ENCODE results near the gene GRID2.

Gene GRID2

GRCh38 chr4:93018806-93019205 is 715.0 kb downstream of the GRID2 start:
- Histone ChIP-seq H3K4me2 (ENCODE audit: low read length) (no peak overlapping the region), H3K36me3 (ENCODE audit: control insufficient read depth, insufficient read depth, low read length) (no peaks in the 10 kb centered on the region), H3K4me3 (ENCODE audit: low read depth, low read length) (no peak overlapping the region), H3K9me3 (ENCODE audit: control insufficient read depth, low read length) (no peaks in the 10 kb centered on the region), H3K4me1 (no peaks in the 10 kb centered on the region), H3K27me3 (ENCODE audit: control insufficient read depth, insufficient read depth, low read length) (no peaks in the 10 kb centered on the region), H3K79me2 (no peaks in the 10 kb centered on the region), H2AFZ (no peak overlapping the region), H3K27ac (no peak overlapping the region), H3K9ac (no peak overlapping the region)
- no peak for TF ChIP-seq CTCF (IDR thresholded peaks at IDR 0.05)

- no peaks in the 10 kb centered on the region for H3K79me2 ChIP-seq
- no peak overlapping the region for H3K27ac ChIP-seq
These were observed 726.0 kb downstream of the GRID2 start for GRCh38 chr4:93029769-93030168.

GRCh38 chr4:93030670-93031069 is 726.9 kb downstream of the GRID2 start:
- no peak for TF ChIP-seq CTCF (IDR thresholded peaks at IDR 0.05)
- no peaks in the 10 kb centered on the region for H3K36me3 ChIP-seq (ENCODE audit: control insufficient read depth, insufficient read depth, low read length)
- no peak overlapping the region for H3K4me3 ChIP-seq (ENCODE audit: low read depth, low read length)
- H3K9me3 ChIP-seq (ENCODE audit: control insufficient read depth, low read length), result no peaks in the 10 kb centered on the region
- no peaks in the 10 kb centered on the region for H3K4me1 ChIP-seq
- no peak overlapping the region for H3K4me2 ChIP-seq (ENCODE audit: low read length)
- no peaks in the 10 kb centered on the region for H3K79me2 ChIP-seq
- no peak overlapping the region for H3K27ac ChIP-seq
- no peak overlapping the region for H2AFZ ChIP-seq
- no peak overlapping the region for H3K9ac ChIP-seq
- H3K27me3 ChIP-seq (ENCODE audit: control insufficient read depth, insufficient read depth, low read length), result no peaks in the 10 kb centered on the region

More at GRCh38 chr4:93029769-93030168, 726.0 kb downstream of the GRID2 start:
- H3K9me3 ChIP-seq (ENCODE audit: control insufficient read depth, low read length), result no peaks in the 10 kb centered on the region
- no peak overlapping the region for H2AFZ ChIP-seq
- no peaks in the 10 kb centered on the region for H3K27me3 ChIP-seq (ENCODE audit: control insufficient read depth, insufficient read depth, low read length)
- H3K4me2 ChIP-seq (ENCODE audit: low read length), result no peak overlapping the region
- no peak for TF ChIP-seq CTCF (IDR thresholded peaks at IDR 0.05)
- no peak overlapping the region for H3K9ac ChIP-seq
- no peaks in the 10 kb centered on the region for H3K4me1 ChIP-seq
- no peak overlapping the region for H3K4me3 ChIP-seq (ENCODE audit: low read depth, low read length)
- H3K36me3 ChIP-seq (ENCODE audit: control insufficient read depth, insufficient read depth, low read length), result no peaks in the 10 kb centered on the region

- Histone ChIP-seq H3K79me2 (no peaks in the 10 kb centered on the region), H2AFZ (no peak overlapping the region), H3K27ac (no peak overlapping the region), H3K9ac (no peak overlapping the region), H3K4me3 (ENCODE audit: low read depth, low read length) (no peak overlapping the region), H3K27me3 (ENCODE audit: control insufficient read depth, insufficient read depth, low read length) (no peaks in the 10 kb centered on the region), H3K4me2 (ENCODE audit: low read length) (no peak overlapping the region), H3K9me3 (ENCODE audit: control insufficient read depth, low read length) (no peaks in the 10 kb centered on the region), H3K36me3 (ENCODE audit: control insufficient read depth, insufficient read depth, low read length) (no peaks in the 10 kb centered on the region), H3K4me1 (no peaks in the 10 kb centered on the region)
- no peak for TF ChIP-seq CTCF (IDR thresholded peaks at IDR 0.05)
These were observed 727.8 kb downstream of the GRID2 start for GRCh38 chr4:93031431-93032098.

- no peak overlapping the region for H3K4me3 ChIP-seq (ENCODE audit: low read depth, low read length)
- H3K4me2 ChIP-seq (ENCODE audit: low read length), result no peak overlapping the region
- no peak overlapping the region for H2AFZ ChIP-seq
- no peak overlapping the region for H3K27ac ChIP-seq
- no peaks in the 10 kb centered on the region for H3K79me2 ChIP-seq
- no peaks in the 10 kb centered on the region for H3K4me1 ChIP-seq
- H3K9me3 ChIP-seq (ENCODE audit: control insufficient read depth, low read length), result no peaks in the 10 kb centered on the region
- no peak overlapping the region for H3K9ac ChIP-seq
- no peak for TF ChIP-seq CTCF (IDR thresholded peaks at IDR 0.05)
- H3K36me3 ChIP-seq (ENCODE audit: control insufficient read depth, insufficient read depth, low read length), result no peaks in the 10 kb centered on the region
- no peaks in the 10 kb centered on the region for H3K27me3 ChIP-seq (ENCODE audit: control insufficient read depth, insufficient read depth, low read length)
These were observed 739.0 kb downstream of the GRID2 start for GRCh38 chr4:93042746-93043145.
